Panc1 (cell line): Measurements from ENCODE around the gene CORIN. TPM values are rescaled to one million over a fixed set of nuclear protein-coding genes. Genes with fewer than 3 reads are reported as not detected.

Experiments
- ATAC-seq: fragments of 200-7000 bp; cut with Tn5 transposase; 2 replicates; pipeline ENCODE4 v1.9.1; 2020; ENCODE audit warnings: mild to moderate bottlenecking, moderate library complexity
- BruUV-seq: library from RNA; stranded (reverse); fragments of 400-500 nt; replicated peaks from 2 replicates; lab custom pipeline; 2021; lab: Mats Ljungman, UMichigan
- CTCF ChIA-PET: fragments of 300-600 bp; sonication (Branson Sonifier 250); formaldehyde crosslinking; loops from one replicate; lab custom pipeline; 2022; ENCODE audit warnings: antibody characterized with exemption; lab: Charles Lee
- POLR2A ChIA-PET: fragments of 300-600 bp; sonication (Branson Sonifier 250); formaldehyde crosslinking; loops from one replicate; lab custom pipeline; 2022; ENCODE audit warnings: antibody characterized with exemption; lab: Charles Lee
- DNase-seq: peaks from one replicate; pipeline ENCODE4 v3.0.0-alpha.2; 2010; ENCODE audit warnings: low read depth, low spot score
- H3K27ac ChIP-seq: 2 replicates; pipeline ENCODE4 v1.5.1; 2011; ENCODE audit warnings: mild to moderate bottlenecking, low read length, inconsistent platforms
- H3K27me3 ChIP-seq: fragments of 200-500 bp; sonication (Bioruptor generic); 2 replicates; pipeline ENCODE4 v1.6.0; 2014; ENCODE audit warnings: low read length, inconsistent platforms; ENCODE audit not compliant: control insufficient read depth, insufficient read depth
- H3K36me3 ChIP-seq: fragments of 200-500 bp; sonication (Bioruptor generic); 2 replicates; pipeline ENCODE4 v1.5.1; 2014; ENCODE audit warnings: inconsistent platforms, mild to moderate bottlenecking, low read length, moderate library complexity; ENCODE audit not compliant: control insufficient read depth, insufficient read depth
- H3K4me1 ChIP-seq: 2 replicates; pipeline ENCODE4 v1.5.1; 2011; ENCODE audit warnings: inconsistent platforms, mild to moderate bottlenecking, low read length, moderate library complexity; ENCODE audit not compliant: control insufficient read depth, insufficient read depth
- H3K4me3 ChIP-seq, 2 experiments: 2 replicates each; pipeline ENCODE4 v1.5.1; 2011 to 2012; ENCODE audit warnings: low read depth in 2 of 2, low read length in 2 of 2, mild to moderate bottlenecking in 2 of 2, inconsistent platforms in 1 of 2, moderate library complexity in 1 of 2
- H3K9me3 ChIP-seq: fragments of 200-500 bp; sonication (Bioruptor generic); 2 replicates; pipeline ENCODE4 v1.5.1; 2014; ENCODE audit warnings: low read depth, mild to moderate bottlenecking, inconsistent platforms, low read length, moderate library complexity; ENCODE audit not compliant: control insufficient read depth, insufficient read depth
- CTCF ChIP-seq: fragments of 450-650 bp; IDR thresholded peaks from 2 replicates; pipeline ENCODE4 v1.5.1; 2017; ENCODE audit warnings: mild to moderate bottlenecking
- POLR2AphosphoS5 ChIP-seq: IDR thresholded peaks from 2 replicates; pipeline ENCODE4 v1.6.1; 2012; ENCODE audit warnings: mild to moderate bottlenecking, low read depth, low read length, moderate library complexity
- REST ChIP-seq, 2 experiments: IDR thresholded peaks; 2 replicates each; pipeline ENCODE4 v1.6.1; 2011 to 2012; ENCODE audit warnings: low read depth in 2 of 2, control low read depth in 1 of 2, low read length in 1 of 2, mild to moderate bottlenecking in 1 of 2, moderate library complexity in 1 of 2; ENCODE audit not compliant: insufficient read depth in 1 of 2
- SIN3A ChIP-seq: IDR thresholded peaks from 2 replicates; pipeline ENCODE4 v1.6.1; 2012; ENCODE audit warnings: low read depth, mild to moderate bottlenecking, low read length, moderate library complexity, borderline replicate concordance; ENCODE audit not compliant: insufficient read depth
- TCF7L2 ChIP-seq: IDR thresholded peaks from 2 replicates; pipeline ENCODE4 v1.6.1; 2011; ENCODE audit warnings: mild to moderate bottlenecking, low read depth, low read length, inconsistent platforms
- in situ Hi-C: cut with HindIII; loops from 2 replicates; pipeline ENCODE4 v1.10.0; 2016; ENCODE audit warnings: low sequenced_read_pairs, low pct_unique_long_range_greater_than_20kb
- intact Hi-C: fragments of 100-400 bp; cut with micrococcal nuclease; formaldehyde crosslinking; loops from one replicate; pipeline ENCODE4 v1.10.0; 2022; ENCODE audit not compliant: unreplicated experiment
- total RNA-seq: library from RNA; stranded (reverse); gene quantifications from one replicate; pipeline ENCODE4 v1.2.1, GENCODE V29; 2021; ENCODE audit not compliant: unreplicated experiment

Gene CORIN
- total RNA-seq, 1 experiment from 2014 or later: not detected

GRCh38 chr4:47705326-47705981, 132.4 kb downstream of the CORIN start:
- in situ Hi-C loops (no loop called here), intact Hi-C loops (loop anchor here (2.0 kb wide), 1 partner anchor 131 kb away; no protein-coding TSS in a partner anchor)
- H3K4me1 ChIP-seq: no peaks in the 10 kb centered on the region
- DNase-seq (no peak), ATAC-seq (no peak)
- ChIA-PET CTCF (interaction anchor here (0.6 to 2.1 kb wide), 3 partner anchors 13 to 182 kb away, joined by 3 to 12 read pairs (median 4); no protein-coding TSS in a partner anchor), POLR2A (interaction anchor here (0.5 kb wide), 1 partner anchor 123 kb away, joined by 7 read pairs; no protein-coding TSS in a partner anchor)
- no TSS peak for BruUV-seq
- no peak for TF ChIP-seq REST (IDR thresholded peaks at IDR 0.05; ENCODE audit: insufficient read depth in 1 of 2, low read depth in 2 of 2, low read length in 1 of 2)
- TF ChIP-seq CTCF: peak; percentile 33; the same call in 1 of the 2 replicates
- TF ChIP-seq POLR2AphosphoS5: no peak
- H3K4me3 ChIP-seq: no peak overlapping the region
- no peak overlapping the region for H3K27ac ChIP-seq
- H3K36me3 ChIP-seq: no peaks in the 10 kb centered on the region
- H3K9me3 ChIP-seq: no peaks in the 10 kb centered on the region
- H3K27me3 ChIP-seq: no peaks in the 10 kb centered on the region

GRCh38 chr4:47704693-47705325, 133.1 kb downstream of the CORIN start:
- Histone ChIP-seq H3K9me3 (no peaks in the 10 kb centered on the region), H3K4me3 (no peak overlapping the region), H3K4me1 (no peaks in the 10 kb centered on the region), H3K27me3 (no peaks in the 10 kb centered on the region), H3K27ac (no peak overlapping the region), H3K36me3 (no peaks in the 10 kb centered on the region)
- ATAC-seq (peak; percentile 83), DNase-seq (no peak)
- CTCF ChIA-PET: interaction anchor here (0.6 to 2.1 kb wide), 3 partner anchors 12 to 183 kb away, joined by 3 to 12 read pairs (median 4); no protein-coding TSS in a partner anchor
- no TSS peak for BruUV-seq
- POLR2A ChIA-PET: no interaction called here
- in situ Hi-C loops (no loop called here), intact Hi-C loops (loop anchor here (2.0 kb wide), 1 partner anchor 132 kb away; no protein-coding TSS in a partner anchor)
- TF ChIP-seq POLR2AphosphoS5 (no peak), SIN3A (no peak), CTCF (peak; percentile 57), TCF7L2 (no peak), REST (IDR thresholded peaks at IDR 0.05; ENCODE audit: insufficient read depth in 1 of 2, low read depth in 2 of 2, low read length in 1 of 2) (no peak)
